ENCODE results near the gene PBX1. TPM values are rescaled to one million over a fixed set of nuclear protein-coding genes. Genes with fewer than 3 reads are reported as not detected.

Gene PBX1
- polyA plus RNA-seq, 3 donors: 0.07 TPM; not detected in 2

GRCh38 chr1:164781972-164782371, 223.0 kb downstream of the PBX1 start:
- intact Hi-C loops (cut with micrococcal nuclease): no loop called here
- H4K20me1 ChIP-seq (ENCODE audit: insufficient read depth, low read length): no peaks in the 10 kb centered on the region
- H3K9me3 ChIP-seq (replicated peaks in 1 of 2; ENCODE audit: control insufficient read depth in 1 of 2, insufficient read depth in 1 of 2, low read length in 2 of 2): no peaks in the 10 kb centered on the region
- no peak for DNase-seq
- H2AFZ ChIP-seq (ENCODE audit: insufficient read depth, low read depth, low read length, poor library complexity, severe bottlenecking): no peak overlapping the region
- 100% methylated on average over 1 of the region's 1 CpG for WGBS (ENCODE audit: insufficient coverage)
- H3K9ac ChIP-seq (ENCODE audit: insufficient read depth, low read length, poor library complexity, severe bottlenecking): no peak overlapping the region
- H3K27me3 ChIP-seq (ENCODE audit: control insufficient read depth in 2 of 2, insufficient read depth in 2 of 2, low read length in 2 of 2): no peaks in the 10 kb centered on the region
- no peak overlapping the region for H3K4me3 ChIP-seq (replicated peaks in 1 of 3; ENCODE audit: low read depth in 2 of 3, low read length in 3 of 3)
- Mint-ChIP-seq H3K4me1 (no peaks in the 10 kb centered on the region), H3K27ac (no peak overlapping the region), H3K27me3 (ENCODE audit: low read depth in 3 of 3) (peaks cover 7 to 15% (median 8%) of the 10 kb centered on the region in 3 donors), H3K36me3 (no peaks in the 10 kb centered on the region), H3K4me3 (no peak overlapping the region), H3K9me3 (no peaks in the 10 kb centered on the region)
- no peaks in the 10 kb centered on the region for H3K4me1 ChIP-seq (ENCODE audit: control insufficient read depth in 1 of 2, insufficient read depth in 2 of 2, low read length in 2 of 2)
- H3K27ac ChIP-seq (ENCODE audit: low read depth in 1 of 2, low read length in 2 of 2): no peak overlapping the region
- no peak overlapping the region for H3K4me2 ChIP-seq (replicated peaks; ENCODE audit: extremely low read depth, low read length, poor library complexity, severe bottlenecking)
- H3K79me2 ChIP-seq (ENCODE audit: insufficient read depth, low read length): no peaks in the 10 kb centered on the region
- no peak for TF ChIP-seq CTCF (IDR thresholded peaks at IDR 0.05)
- H3K36me3 ChIP-seq (replicated peaks in 1 of 2; ENCODE audit: control insufficient read depth in 1 of 2, insufficient read depth in 2 of 2, low read length in 2 of 2): no peaks in the 10 kb centered on the region

GRCh38 chr1:164783778-164784555, 225.0 kb downstream of the PBX1 start:
- Mint-ChIP-seq H3K36me3 (no peaks in the 10 kb centered on the region), H3K4me1 (peaks cover 4% of the 10 kb centered on the region), H3K27ac (no peak overlapping the region), H3K4me3 (no peak overlapping the region), H3K9me3 (no peaks in the 10 kb centered on the region), H3K27me3 (ENCODE audit: low read depth in 3 of 3) (peaks cover 2 to 23% (median 14%) of the 10 kb centered on the region in 3 donors)
- Histone ChIP-seq H3K9me3 (replicated peaks in 1 of 2; ENCODE audit: control insufficient read depth in 1 of 2, insufficient read depth in 1 of 2, low read length in 2 of 2) (no peaks in the 10 kb centered on the region), H3K4me3 (replicated peaks in 1 of 3; ENCODE audit: low read depth in 2 of 3, low read length in 3 of 3) (no peak overlapping the region), H2AFZ (ENCODE audit: insufficient read depth, low read depth, low read length, poor library complexity, severe bottlenecking) (no peak overlapping the region), H3K27ac (ENCODE audit: low read depth in 1 of 2, low read length in 2 of 2) (no peak overlapping the region), H4K20me1 (ENCODE audit: insufficient read depth, low read length) (no peaks in the 10 kb centered on the region), H3K27me3 (ENCODE audit: control insufficient read depth in 2 of 2, insufficient read depth in 2 of 2, low read length in 2 of 2) (no peaks in the 10 kb centered on the region), H3K4me2 (replicated peaks; ENCODE audit: extremely low read depth, low read length, poor library complexity, severe bottlenecking) (no peak overlapping the region), H3K36me3 (replicated peaks in 1 of 2; ENCODE audit: control insufficient read depth in 1 of 2, insufficient read depth in 2 of 2, low read length in 2 of 2) (no peaks in the 10 kb centered on the region), H3K9ac (ENCODE audit: insufficient read depth, low read length, poor library complexity, severe bottlenecking) (no peak overlapping the region), H3K4me1 (ENCODE audit: control insufficient read depth in 1 of 2, insufficient read depth in 2 of 2, low read length in 2 of 2) (no peaks in the 10 kb centered on the region), H3K79me2 (ENCODE audit: insufficient read depth, low read length) (no peaks in the 10 kb centered on the region)
- DNase-seq: no peak
- 94% methylated on average over 11 of the region's 13 CpGs for WGBS (ENCODE audit: insufficient coverage)
- intact Hi-C loops (cut with micrococcal nuclease): no loop called here
- TF ChIP-seq CTCF (IDR thresholded peaks at IDR 0.05): no peak

All from CD14-positive monocyte (primary cell).